Activated B cell treated with CpG ODN at 0.5 μM for 24 hours (primary cell): ENCODE results near the gene VSIG10L. TPM values are rescaled to one million over a fixed set of nuclear protein-coding genes. Genes with fewer than 3 reads are reported as not detected.

Experiments
- ATAC-seq: fragments of 200-7000 bp; cut with Tn5 transposase; one replicate; pipeline ENCODE4 v1.10.0; 2021; ENCODE audit warnings: low read depth, mild to moderate bottlenecking, moderate library complexity
- CTCF ChIA-PET: fragments of 350-600 bp; sonication (Branson Sonifier 250); formaldehyde crosslinking; loops from one replicate; lab custom pipeline; 2021; ENCODE audit warnings: antibody characterized with exemption; lab: Charles Lee
- POLR2A ChIA-PET: fragments of 350-600 bp; sonication (Branson Sonifier 250); formaldehyde crosslinking; loops from one replicate; lab custom pipeline; 2021; ENCODE audit warnings: antibody characterized with exemption; lab: Charles Lee
- DNase-seq: peaks from one replicate; pipeline ENCODE4 v3.0.0; 2022
- H3K27ac Mint-ChIP-seq: one replicate; pipeline ENCODE4 v1.8.0; 2020; ENCODE audit warnings: mixed read lengths
- H3K27me3 Mint-ChIP-seq: one replicate; pipeline ENCODE4 v1.8.0; 2021; ENCODE audit warnings: mixed read lengths
- H3K36me3 Mint-ChIP-seq: one replicate; pipeline ENCODE4 v1.8.0; 2021; ENCODE audit warnings: low read depth, mixed read lengths
- H3K4me1 Mint-ChIP-seq: one replicate; pipeline ENCODE4 v1.8.0; 2021; ENCODE audit warnings: mixed read lengths
- H3K4me3 Mint-ChIP-seq: one replicate; pipeline ENCODE4 v1.8.0; 2020; ENCODE audit warnings: mild to moderate bottlenecking, mixed read lengths
- H3K9me3 Mint-ChIP-seq: one replicate; pipeline ENCODE4 v1.8.0; 2020; ENCODE audit warnings: mixed read lengths
- intact Hi-C: fragments of 100-400 bp; cut with micrococcal nuclease; formaldehyde crosslinking; loops from one replicate; pipeline ENCODE4 v1.15.1; 2024
- total RNA-seq: library from RNA; stranded (reverse); gene quantifications from 2 replicates; pipeline ENCODE4 v1.2.3, GENCODE V29; 2022
- TF ChIP-seq, protein P1 (sequence below): fragments of 200-600 bp; IDR thresholded peaks from one replicate; pipeline ENCODE4 v1.8.0; 2022; ENCODE audit warnings: antibody characterized with exemption, mild to moderate bottlenecking

The VSIG10L gene
- total RNA-seq, 1 donor from 2014 or later: 0.98 TPM

DNA sequence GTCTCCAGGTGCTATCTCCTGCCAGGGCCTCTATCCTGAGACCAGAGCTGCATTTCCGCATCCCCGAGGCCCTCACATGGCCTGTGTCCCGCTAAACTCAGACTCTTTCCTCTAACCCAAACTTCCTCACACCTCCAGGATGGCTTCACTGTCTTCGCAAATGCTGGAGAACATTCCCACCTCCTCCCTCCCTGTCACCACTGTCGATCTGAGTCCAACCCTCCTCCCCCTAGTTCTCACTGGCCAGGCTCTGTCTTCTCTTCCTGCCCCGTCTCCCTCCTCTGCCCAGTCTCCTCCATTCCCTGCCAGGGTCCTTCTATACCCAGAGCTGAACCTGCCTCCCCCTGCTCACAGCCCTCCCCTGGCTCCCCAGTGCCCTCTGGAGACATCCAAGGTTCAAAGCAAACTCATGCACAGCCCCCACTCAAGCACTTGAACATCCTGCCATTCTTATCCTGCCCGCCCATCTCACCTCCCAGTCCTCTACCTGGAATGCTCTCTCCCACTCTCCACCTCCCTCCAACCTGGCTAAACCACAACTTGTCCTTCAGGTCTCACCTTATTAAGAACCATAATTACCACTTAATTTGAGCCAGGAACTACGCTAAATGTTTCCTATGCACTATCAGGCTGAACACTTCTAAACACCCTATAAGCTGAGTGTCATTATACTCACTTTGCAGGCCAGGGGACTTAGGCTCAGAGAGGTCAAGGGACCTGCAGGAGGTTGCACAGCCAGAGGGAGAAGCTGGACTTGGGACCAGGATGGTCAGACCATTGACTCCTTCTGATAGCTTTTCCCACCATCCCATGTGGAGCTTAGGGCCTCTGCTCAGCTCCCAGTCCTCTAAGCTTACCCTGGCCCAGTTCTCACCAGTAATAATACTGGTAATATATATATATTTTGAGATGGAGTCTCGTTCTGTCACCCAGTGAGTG is 961 bp upstream of the VSIG10L start:
- peaks cover 13% of the 10 kb centered on the region for H3K36me3 Mint-ChIP-seq
- no peaks in the 10 kb centered on the region for H3K9me3 Mint-ChIP-seq
- H3K27ac Mint-ChIP-seq: peak overlapping the region; percentile 65
- H3K4me1 Mint-ChIP-seq: peaks cover 54% of the 10 kb centered on the region
- peak overlapping the region; percentile 6 for H3K4me3 Mint-ChIP-seq
- H3K27me3 Mint-ChIP-seq: no peaks in the 10 kb centered on the region
- TF ChIP-seq, protein P1, sequence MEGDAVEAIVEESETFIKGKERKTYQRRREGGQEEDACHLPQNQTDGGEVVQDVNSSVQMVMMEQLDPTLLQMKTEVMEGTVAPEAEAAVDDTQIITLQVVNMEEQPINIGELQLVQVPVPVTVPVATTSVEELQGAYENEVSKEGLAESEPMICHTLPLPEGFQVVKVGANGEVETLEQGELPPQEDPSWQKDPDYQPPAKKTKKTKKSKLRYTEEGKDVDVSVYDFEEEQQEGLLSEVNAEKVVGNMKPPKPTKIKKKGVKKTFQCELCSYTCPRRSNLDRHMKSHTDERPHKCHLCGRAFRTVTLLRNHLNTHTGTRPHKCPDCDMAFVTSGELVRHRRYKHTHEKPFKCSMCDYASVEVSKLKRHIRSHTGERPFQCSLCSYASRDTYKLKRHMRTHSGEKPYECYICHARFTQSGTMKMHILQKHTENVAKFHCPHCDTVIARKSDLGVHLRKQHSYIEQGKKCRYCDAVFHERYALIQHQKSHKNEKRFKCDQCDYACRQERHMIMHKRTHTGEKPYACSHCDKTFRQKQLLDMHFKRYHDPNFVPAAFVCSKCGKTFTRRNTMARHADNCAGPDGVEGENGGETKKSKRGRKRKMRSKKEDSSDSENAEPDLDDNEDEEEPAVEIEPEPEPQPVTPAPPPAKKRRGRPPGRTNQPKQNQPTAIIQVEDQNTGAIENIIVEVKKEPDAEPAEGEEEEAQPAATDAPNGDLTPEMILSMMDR: no peak
- CTCF ChIA-PET: interaction anchor here (1.0 to 2.0 kb wide), 2 partner anchors 23 to 65 kb away, joined by 5 to 7 read pairs; partner anchors contain the start of gene ETFB
- no peak for DNase-seq
- intact Hi-C loops: no loop called here
- no peak for ATAC-seq
- POLR2A ChIA-PET: interaction anchor here (1.1 to 4.9 kb wide), 3 partner anchors 25 to 75 kb away, joined by 3 to 49 read pairs (median 3); partner anchors contain the start of gene SIGLEC10

DNA sequence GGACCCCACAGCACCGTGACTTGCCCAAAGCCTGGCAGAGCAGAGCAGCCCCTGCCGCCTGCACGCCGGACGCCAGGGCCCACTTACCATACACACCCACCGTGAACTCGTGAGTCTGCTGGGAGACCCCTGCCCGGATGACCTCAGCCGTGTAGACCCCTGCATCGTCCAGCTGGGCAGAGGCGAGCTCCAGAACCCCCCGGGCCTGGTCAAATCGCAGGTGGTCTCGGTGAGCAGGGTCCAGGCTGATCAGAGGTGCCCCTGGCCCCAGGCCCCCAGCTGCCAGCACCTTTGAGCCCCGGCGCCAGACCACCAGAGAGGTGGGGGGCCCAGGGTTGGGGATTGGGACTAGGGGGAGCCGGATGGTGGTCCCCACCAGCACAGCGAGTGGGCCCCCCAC is 873 bp downstream of the VSIG10L start:
- no peak for ATAC-seq
- Mint-ChIP-seq H3K4me1 (peaks cover 54% of the 10 kb centered on the region), H3K27ac (peak overlapping the region; percentile 53), H3K36me3 (no peaks in the 10 kb centered on the region), H3K4me3 (peak overlapping the region; percentile 57), H3K27me3 (no peaks in the 10 kb centered on the region), H3K9me3 (no peaks in the 10 kb centered on the region)
- CTCF ChIA-PET: interaction anchor here (0.8 to 2.6 kb wide), 5 partner anchors 53 to 316 kb away, joined by 3 to 15 read pairs (median 8); no protein-coding TSS in a partner anchor
- TF ChIP-seq, protein P1: no peak
- DNase-seq: no peak
- POLR2A ChIA-PET: interaction anchor here (0.8 to 4.9 kb wide), 3 partner anchors 26 to 77 kb away, joined by 3 to 49 read pairs (median 22); partner anchors contain the start of gene SIGLEC10
- intact Hi-C loops: no loop called here

DNA sequence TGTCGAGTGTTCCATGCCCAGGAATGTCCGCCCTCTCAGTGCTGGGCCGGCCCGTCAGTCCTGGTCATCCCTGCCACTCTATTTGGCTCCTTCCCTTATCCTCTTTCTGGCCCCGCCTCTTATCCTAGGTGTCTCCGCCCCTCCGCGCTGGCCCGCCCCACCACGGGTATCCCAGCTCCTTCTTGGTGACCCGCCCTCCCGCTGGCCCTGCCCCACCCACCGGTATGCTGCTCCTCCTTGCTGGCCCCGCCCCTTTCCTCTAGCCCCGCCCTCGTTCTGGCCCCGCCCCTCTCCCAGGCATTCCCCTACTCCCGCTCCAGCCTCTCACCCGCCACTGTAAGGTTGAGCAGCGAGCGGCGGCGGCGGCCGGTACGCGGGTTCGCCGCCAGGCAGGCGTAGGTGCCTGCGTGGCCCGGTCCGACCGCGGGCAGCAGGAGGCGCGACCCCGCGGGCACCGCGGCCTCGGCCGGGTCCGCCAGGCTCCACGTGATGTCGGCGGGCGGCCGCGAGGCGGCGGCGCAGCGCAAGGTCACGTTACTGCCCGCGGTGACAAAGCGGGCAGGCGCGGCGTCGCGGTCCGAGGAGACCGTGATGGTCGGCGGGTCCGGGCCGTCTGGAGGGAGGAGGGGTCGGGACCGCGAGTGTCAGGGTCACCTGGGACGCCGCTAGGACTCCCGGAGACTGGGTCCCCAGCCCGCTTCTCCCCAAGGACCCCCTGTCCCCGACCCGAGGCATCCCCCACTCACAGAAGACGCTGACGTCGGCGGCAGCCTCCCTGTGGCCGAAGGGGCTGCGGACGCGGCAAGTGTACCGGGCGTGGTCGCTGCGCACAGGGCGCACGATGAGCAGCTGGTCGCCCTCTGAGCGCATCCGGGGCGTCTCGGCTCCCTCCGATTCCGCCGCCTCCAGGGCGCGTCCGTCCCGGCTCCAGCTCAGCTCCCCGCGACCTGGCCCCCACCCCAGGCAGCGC is 2.0 kb downstream of the VSIG10L start:
- peak; percentile 89 for DNase-seq
- no peaks in the 10 kb centered on the region for H3K27me3 Mint-ChIP-seq
- peak overlapping the region; percentile 75 for H3K27ac Mint-ChIP-seq
- peaks cover 48% of the 10 kb centered on the region for H3K4me1 Mint-ChIP-seq
- peak overlapping the region; percentile 91 for H3K4me3 Mint-ChIP-seq
- ATAC-seq: peak; percentile 84
- intact Hi-C loops: loop anchor here (1.0 to 5.0 kb wide), 11 partner anchors 27 to 439 kb away; partner anchors contain the start of gene SIGLEC10
- TF ChIP-seq, protein P1: no peak
- H3K36me3 Mint-ChIP-seq: no peaks in the 10 kb centered on the region
- ChIA-PET CTCF (interaction anchor here (0.6 to 2.9 kb wide), 18 partner anchors 11 to 364 kb away, joined by 3 to 17 read pairs (median 4); partner anchors contain the start of genes ETFB and SIGLEC10), POLR2A (interaction anchor here (0.6 to 4.9 kb wide), 15 partner anchors 9 to 317 kb away, joined by 3 to 49 read pairs (median 5); partner anchors contain the start of genes ETFB, NKG7 and SIGLEC10)
- H3K9me3 Mint-ChIP-seq: no peaks in the 10 kb centered on the region

DNA sequence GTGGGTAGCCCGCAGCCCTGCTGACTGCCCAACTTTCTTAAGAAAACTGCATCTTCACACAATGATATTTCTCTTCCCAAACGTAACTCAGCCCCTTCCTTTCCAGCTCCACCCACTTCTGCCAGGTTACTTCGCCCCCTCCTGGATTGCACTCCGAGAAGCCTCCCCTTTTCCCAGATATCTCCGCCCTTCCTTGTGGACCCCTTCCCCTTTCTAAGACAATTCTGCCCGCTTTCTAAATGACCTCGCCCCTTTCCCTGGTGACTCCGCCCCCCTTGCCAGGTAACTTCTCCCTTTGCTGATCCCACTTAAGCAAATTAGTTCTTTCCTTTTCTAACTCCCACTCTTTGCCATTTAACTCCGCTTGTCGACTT is 2.6 kb downstream of the VSIG10L start:
- TF ChIP-seq, protein P1: no peak
- DNase-seq (no peak), ATAC-seq (peak; percentile 6)
- CTCF ChIA-PET: interaction anchor here (1.0 to 2.9 kb wide), 15 partner anchors 12 to 365 kb away, joined by 3 to 17 read pairs (median 5); partner anchors contain the start of genes ETFB and SIGLEC10
- H3K9me3 Mint-ChIP-seq: no peaks in the 10 kb centered on the region
- intact Hi-C loops: loop anchor here (1.0 to 5.0 kb wide), 11 partner anchors 28 to 440 kb away; partner anchors contain the start of gene SIGLEC10
- no peaks in the 10 kb centered on the region for H3K27me3 Mint-ChIP-seq
- H3K27ac Mint-ChIP-seq: peak overlapping the region; percentile 75
- no peaks in the 10 kb centered on the region for H3K36me3 Mint-ChIP-seq
- POLR2A ChIA-PET: interaction anchor here (0.6 to 4.9 kb wide), 15 partner anchors 9 to 318 kb away, joined by 3 to 49 read pairs (median 5); partner anchors contain the start of genes ETFB, NKG7 and SIGLEC10
- H3K4me1 Mint-ChIP-seq: peaks cover 42% of the 10 kb centered on the region
- peak overlapping the region; percentile 91 for H3K4me3 Mint-ChIP-seq
